Gastrocnemius medialis (tissue), 4 donors: ENCODE results near the gene CLASP1. TPM values are rescaled to one million over a fixed set of nuclear protein-coding genes. Genes with fewer than 3 reads are reported as not detected.

ENCODE experiments used
- ATAC-seq, 2 donors: fragments of 150-250 bp; one replicate each; pipeline ENCODE4 v1.9.1; 2016
- DNase-seq, 2 donors: peaks; one replicate each; pipeline ENCODE4 v3.0.0-alpha.2; 2019
- H3K27ac ChIP-seq, 4 donors: fragments of 200-600 bp; sonication (generic); 1 replicate in 1 of 4; 2 replicates in 3 of 4; pipeline ENCODE4 v1.5.1; 2016 to 2018; ENCODE audit warnings: mild to moderate bottlenecking in 2 of 4, moderate library complexity in 1 of 4
- H3K27me3 ChIP-seq, 3 donors: fragments of 200-600 bp; sonication (generic) in 2 of 3; 1 replicate in 1 of 3; 2 replicates in 2 of 3; pipeline versions ENCODE4 v1.5.1 to v1.6.0; 2016 to 2019; ENCODE audit warnings: mild to moderate bottlenecking in 1 of 3, moderate library complexity in 1 of 3
- H3K36me3 ChIP-seq, 2 donors: fragments of 200-600 bp; sonication (generic) in 1 of 2; one replicate each; pipeline ENCODE4 v1.5.1; 2017 to 2018
- H3K4me1 ChIP-seq, 2 donors: fragments of 200-600 bp; sonication (generic) in 1 of 2; one replicate each; pipeline ENCODE4 v1.5.1; 2016 to 2017; ENCODE audit warnings: mild to moderate bottlenecking in 2 of 2
- H3K4me3 ChIP-seq, 4 donors: fragments of 200-600 bp; sonication (generic) in 3 of 4; 1 replicate in 1 of 4; 2 replicates in 3 of 4; pipeline ENCODE4 v1.5.1; 2016 to 2019; ENCODE audit warnings: mild to moderate bottlenecking in 2 of 4
- H3K9me3 ChIP-seq, 3 donors: fragments of 200-600 bp; sonication (generic) in 2 of 3; 1 replicate in 1 of 3; 2 replicates in 2 of 3; pipeline ENCODE4 v1.5.1; 2016 to 2019
- CTCF ChIP-seq, 5 experiments: fragments of 450-650 bp in 3 of 5; fragments of 200-600 bp in 2 of 5; sonication (generic) in 2 of 5; IDR thresholded peaks in 4 of 5; conservative IDR thresholded peaks in 1 of 5; 1 replicate in 4 of 5; 2 replicates in 1 of 5; pipeline ENCODE4 v1.5.1; 2016 to 2019; ENCODE audit warnings: antibody characterized with exemption in 5 of 5, mild to moderate bottlenecking in 3 of 5, moderate library complexity in 3 of 5
- POLR2A ChIP-seq, 2 donors: fragments of 450-650 bp; IDR thresholded peaks; one replicate each; pipeline ENCODE4 v1.6.1; 2017; ENCODE audit warnings: antibody characterized with exemption in 2 of 2, mild to moderate bottlenecking in 2 of 2, moderate library complexity in 2 of 2
- in situ Hi-C, 4 donors: fragments of 200-750 bp; cut with MboI; loops; one replicate each; pipeline versions ENCODE4 v1.15.0 to v1.8.0; 2017; ENCODE audit warnings: low sequenced_read_pairs in 4 of 4
- intact Hi-C: fragments of 100-400 bp; cut with DNase I; formaldehyde crosslinking; loops from one replicate; pipeline ENCODE4 v1.15.1; 2023; ENCODE audit warnings: low total_unique reads
- total RNA-seq, 4 donors: library from RNA; depleted of rRNA; stranded (reverse); fragments of >200 nt; gene quantifications; one replicate each; pipeline versions ENCODE4 v1.1.0 to v1.2.3, GENCODE V29; 2016

The CLASP1 gene
- total RNA-seq, 4 donors from 2014 or later, result 50.1 to 73.9 (median 61.4) TPM

GRCh38 chr2:121350890-121351289, 298.4 kb downstream of the CLASP1 start:
- Histone ChIP-seq H3K27ac (peak overlapping the region; percentile 59 to 80 (median 74)), H3K36me3 (peaks cover 0 to 81% of the 10 kb centered on the region in 2 donors), H3K9me3 (no peaks in the 10 kb centered on the region), H3K4me1 (peaks cover 14 to 18% of the 10 kb centered on the region in 2 donors), H3K27me3 (no peaks in the 10 kb centered on the region), H3K4me3 (no peak overlapping the region)
- in situ Hi-C loops, result loop anchor here in 3 of 4 donors (10.0 to 25.0 kb wide), 2 partner anchors 256 to 264 kb away; no protein-coding TSS in a partner anchor
- no peak for TF ChIP-seq CTCF (IDR thresholded peaks at IDR 0.05 in 4 of 5, conservative IDR thresholded peaks at IDR 0.05 in 1 of 5)
- no peak for TF ChIP-seq POLR2A (IDR thresholded peaks at IDR 0.05)
- DNase-seq (no peak), ATAC-seq (no peak)
- intact Hi-C loops, result loop anchor here (5.0 to 10.0 kb wide), 2 partner anchors 416 to 1004 kb away; partner anchors contain the start of gene INHBB

GRCh38 chr2:121350402-121350775, 298.9 kb downstream of the CLASP1 start:
- no peak overlapping the region for H3K4me3 ChIP-seq
- no peak for TF ChIP-seq POLR2A (IDR thresholded peaks at IDR 0.05)
- TF ChIP-seq CTCF (IDR thresholded peaks at IDR 0.05 in 4 of 5, conservative IDR thresholded peaks at IDR 0.05 in 1 of 5), result no peak
- H3K27ac ChIP-seq, result peak overlapping the region; percentile 59 to 80 (median 74)
- ATAC-seq (no peak), DNase-seq (no peak)
- H3K4me1 ChIP-seq, result peaks cover 9 to 17% of the 10 kb centered on the region in 2 donors
- H3K36me3 ChIP-seq, result peaks cover 0 to 85% of the 10 kb centered on the region in 2 donors
- in situ Hi-C loops, result loop anchor here in 3 of 4 donors (10.0 to 25.0 kb wide), 2 partner anchors 256 to 263 kb away; no protein-coding TSS in a partner anchor
- H3K9me3 ChIP-seq, result no peaks in the 10 kb centered on the region
- intact Hi-C loops, result loop anchor here (5.0 to 10.0 kb wide), 2 partner anchors 416 to 1003 kb away; partner anchors contain the start of gene INHBB
- H3K27me3 ChIP-seq, result no peaks in the 10 kb centered on the region

- intact Hi-C loops (loop anchor here (5.0 to 10.0 kb wide), 3 partner anchors 415 to 1003 kb away; partner anchors contain the start of gene INHBB), in situ Hi-C loops (loop anchor here in 3 of 4 donors (10.0 to 25.0 kb wide), 3 partner anchors 255 to 638 kb away; no protein-coding TSS in a partner anchor)
- ATAC-seq (peak; percentile 16 to 25), DNase-seq (no peak)
- peaks cover 0 to 88% of the 10 kb centered on the region in 2 donors for H3K36me3 ChIP-seq
- TF ChIP-seq POLR2A (IDR thresholded peaks at IDR 0.05) (no peak), CTCF (IDR thresholded peaks at IDR 0.05 in 4 of 5, conservative IDR thresholded peaks at IDR 0.05 in 1 of 5) (no peak)
- no peaks in the 10 kb centered on the region for H3K27me3 ChIP-seq
- no peak overlapping the region for H3K4me3 ChIP-seq
- H3K4me1 ChIP-seq, result peaks cover 9 to 17% of the 10 kb centered on the region in 2 donors
- H3K27ac ChIP-seq, result peak overlapping the region; percentile 59 to 80 (median 74)
- no peaks in the 10 kb centered on the region for H3K9me3 ChIP-seq
These were observed 299.4 kb downstream of the CLASP1 start for GRCh38 chr2:121349721-121350401.

GRCh38 chr2:121348128-121348740, 301.0 kb downstream of the CLASP1 start:
- intact Hi-C loops, result loop anchor here (10.0 kb wide), 1 partner anchor 793 kb away; no protein-coding TSS in a partner anchor

More at GRCh38 chr2:121348128-121348740, 301.0 kb downstream of the CLASP1 start:
- DNase-seq (no peak), ATAC-seq (no peak)
- H3K4me1 ChIP-seq, result peaks cover 9 to 21% of the 10 kb centered on the region in 2 donors
- H3K4me3 ChIP-seq, result no peak overlapping the region
- peak overlapping the region; percentile 39 to 79 (median 76) for H3K27ac ChIP-seq
- peaks cover 0 to 73% of the 10 kb centered on the region in 2 donors for H3K36me3 ChIP-seq
- no peaks in the 10 kb centered on the region for H3K27me3 ChIP-seq
- in situ Hi-C loops, result loop anchor here in 1 of 4 donors (25.0 kb wide), 1 partner anchor 636 kb away; no protein-coding TSS in a partner anchor
- no peak for TF ChIP-seq POLR2A (IDR thresholded peaks at IDR 0.05)
- no peak for TF ChIP-seq CTCF (IDR thresholded peaks at IDR 0.05 in 4 of 5, conservative IDR thresholded peaks at IDR 0.05 in 1 of 5)
- H3K9me3 ChIP-seq, result no peaks in the 10 kb centered on the region
